ENCODE measurements around the gene TOMT.
A peak's percentile ranks its signal among the peaks of the same experiment; 100 is the strongest.
"Not testable (repeated sequence)": the region's sequence is repeated elsewhere in the genome, so short reads cannot be mapped to it uniquely, and the experiment has no call there.

Gene TOMT

GRCh38 chr11:72129381-72129780 lies 23.7 kb downstream of the TOMT start:
- DNase-seq, result no peak

GRCh38 chr11:72132646-72133045 lies 26.9 kb downstream of the TOMT start:
- no peak for DNase-seq

- not testable (repeated sequence) for DNase-seq
These were observed 29.7 kb downstream of the TOMT start, which contains the start of gene FOLR3 for GRCh38 chr11:72135473-72135872. FOLR3 (plus strand) TSS chr11:72135725; CDS start chr11:72135953, 228 bp downstream.

- no peak for DNase-seq
These were observed 30.4 kb downstream of the TOMT start for GRCh38 chr11:72135891-72136683.

- DNase-seq, result no peak
These were observed 31.0 kb downstream of the TOMT start for GRCh38 chr11:72136684-72137262.

- no peak for DNase-seq
These were observed 33.2 kb downstream of the TOMT start for GRCh38 chr11:72138821-72139390.

- DNase-seq, result no peak
These were observed 33.8 kb downstream of the TOMT start for GRCh38 chr11:72139500-72139899.

GRCh38 chr11:72140661-72141060 lies 34.9 kb downstream of the TOMT start:
- no peak for DNase-seq

- peak; percentile 11 for DNase-seq
These were observed 35.3 kb downstream of the TOMT start for GRCh38 chr11:72141066-72141465.

GRCh38 chr11:72142086-72142485 lies 36.4 kb downstream of the TOMT start:
- DNase-seq, result not testable (repeated sequence)

GRCh38 chr11:72142543-72142942 lies 36.8 kb downstream of the TOMT start:
- DNase-seq, result not testable (repeated sequence)

GRCh38 chr11:72144807-72145565 lies 39.3 kb downstream of the TOMT start:
- DNase-seq, result no peak

- DNase-seq, result no peak
These were observed 40.9 kb downstream of the TOMT start for GRCh38 chr11:72146625-72147024.

GRCh38 chr11:72150882-72151281 lies 45.2 kb downstream of the TOMT start:
- no peak for DNase-seq

GRCh38 chr11:72153874-72154273 lies 48.1 kb downstream of the TOMT start:
- DNase-seq, result not testable (repeated sequence)

- no peak for DNase-seq
These were observed 49.1 kb downstream of the TOMT start for GRCh38 chr11:72154816-72155215.

GRCh38 chr11:72155751-72156150 lies 50.0 kb downstream of the TOMT start:
- no peak for DNase-seq

- DNase-seq, result no peak
These were observed 51.4 kb downstream of the TOMT start for GRCh38 chr11:72157131-72157530.

Data from GDM1 (cell line).